HFFc6 (cell line): ENCODE results near the gene MAK. TPM values are rescaled to one million over a fixed set of nuclear protein-coding genes. Genes with fewer than 3 reads are reported as not detected.
"Not testable (repeated sequence)": the region's sequence is repeated elsewhere in the genome, so short reads cannot be mapped to it uniquely, and the experiment has no call there.

Source experiments
- DNase-seq: peaks from one replicate; pipeline ENCODE4 v3.0.0-alpha.2; 2018
- H3K27ac Mint-ChIP-seq: 2 replicates; pipeline ENCODE4 v1.8.0; 2020; ENCODE audit warnings: mild to moderate bottlenecking, mixed read lengths
- H3K27me3 Mint-ChIP-seq: 2 replicates; pipeline ENCODE4 v1.8.0; 2021; ENCODE audit warnings: mild to moderate bottlenecking, moderate library complexity, mixed read lengths; ENCODE audit not compliant: insufficient read depth
- H3K36me3 Mint-ChIP-seq: 2 replicates; pipeline ENCODE4 v1.8.0; 2021; ENCODE audit warnings: low read depth, mixed read lengths
- H3K4me1 Mint-ChIP-seq: 2 replicates; pipeline ENCODE4 v1.8.0; 2020; ENCODE audit warnings: low read depth, mixed read lengths
- H3K4me3 Mint-ChIP-seq: 2 replicates; pipeline ENCODE4 v1.8.0; 2020; ENCODE audit warnings: mild to moderate bottlenecking, moderate library complexity, mixed read lengths
- H3K9me3 Mint-ChIP-seq: 2 replicates; pipeline ENCODE4 v1.8.0; 2020; ENCODE audit warnings: mild to moderate bottlenecking, mixed read lengths
- CTCF ChIP-seq: fragments of 200-600 bp; sonication (generic); IDR thresholded peaks from 2 replicates; pipeline ENCODE4 v1.5.0; 2021; ENCODE audit warnings: antibody characterized with exemption, mild to moderate bottlenecking
- long read RNA-seq: library from polyadenylated mRNA; unstranded; transcript quantifications from one replicate; pipeline ENCODE4 v2.0.0, GENCODE V29; 2019
- total RNA-seq, 6 experiments: library from RNA; stranded (reverse); fragmentation: NEBNext Ultra II Directional; extraction: Animal tissue kit (Norgen Biotek cat#: 25700); gene quantifications; 2 replicates in 1 of 6; 3 replicates in 5 of 6; pipeline ENCODE4 v1.2.3, GENCODE V29; 2021

MAK gene, protein sequence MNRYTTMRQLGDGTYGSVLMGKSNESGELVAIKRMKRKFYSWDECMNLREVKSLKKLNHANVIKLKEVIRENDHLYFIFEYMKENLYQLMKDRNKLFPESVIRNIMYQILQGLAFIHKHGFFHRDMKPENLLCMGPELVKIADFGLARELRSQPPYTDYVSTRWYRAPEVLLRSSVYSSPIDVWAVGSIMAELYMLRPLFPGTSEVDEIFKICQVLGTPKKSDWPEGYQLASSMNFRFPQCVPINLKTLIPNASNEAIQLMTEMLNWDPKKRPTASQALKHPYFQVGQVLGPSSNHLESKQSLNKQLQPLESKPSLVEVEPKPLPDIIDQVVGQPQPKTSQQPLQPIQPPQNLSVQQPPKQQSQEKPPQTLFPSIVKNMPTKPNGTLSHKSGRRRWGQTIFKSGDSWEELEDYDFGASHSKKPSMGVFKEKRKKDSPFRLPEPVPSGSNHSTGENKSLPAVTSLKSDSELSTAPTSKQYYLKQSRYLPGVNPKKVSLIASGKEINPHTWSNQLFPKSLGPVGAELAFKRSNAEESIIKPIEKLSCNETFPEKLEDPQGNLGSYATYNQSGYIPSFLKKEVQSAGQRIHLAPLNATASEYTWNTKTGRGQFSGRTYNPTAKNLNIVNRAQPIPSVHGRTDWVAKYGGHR
- not detected for total RNA-seq
- long read RNA-seq, partial matches to known transcripts: 0 of 1 reads
- long read RNA-seq, other reads (novel, unspliced or antisense): 1 of 1 reads

- H3K9me3 Mint-ChIP-seq: no peaks in the 10 kb centered on the region
- no peak within 1 kb of the TSS for H3K27ac Mint-ChIP-seq
- no peaks in the 10 kb centered on the region for H3K36me3 Mint-ChIP-seq
- H3K4me3 Mint-ChIP-seq: peak within 1 kb of the TSS; percentile 77
- H3K27me3 Mint-ChIP-seq: peaks cover 26% of the 10 kb centered on the region
- H3K4me1 Mint-ChIP-seq: peaks cover 10% of the 10 kb centered on the region
- TF ChIP-seq CTCF: no peak
- DNase-seq: peak; percentile 47
Observed at GRCh38 chr6:10837995-10838793, at the start of gene MAK. MAK (minus strand) TSS chr6:10838539; CDS start chr6:10830648, 7,891 bp downstream.

DNA sequence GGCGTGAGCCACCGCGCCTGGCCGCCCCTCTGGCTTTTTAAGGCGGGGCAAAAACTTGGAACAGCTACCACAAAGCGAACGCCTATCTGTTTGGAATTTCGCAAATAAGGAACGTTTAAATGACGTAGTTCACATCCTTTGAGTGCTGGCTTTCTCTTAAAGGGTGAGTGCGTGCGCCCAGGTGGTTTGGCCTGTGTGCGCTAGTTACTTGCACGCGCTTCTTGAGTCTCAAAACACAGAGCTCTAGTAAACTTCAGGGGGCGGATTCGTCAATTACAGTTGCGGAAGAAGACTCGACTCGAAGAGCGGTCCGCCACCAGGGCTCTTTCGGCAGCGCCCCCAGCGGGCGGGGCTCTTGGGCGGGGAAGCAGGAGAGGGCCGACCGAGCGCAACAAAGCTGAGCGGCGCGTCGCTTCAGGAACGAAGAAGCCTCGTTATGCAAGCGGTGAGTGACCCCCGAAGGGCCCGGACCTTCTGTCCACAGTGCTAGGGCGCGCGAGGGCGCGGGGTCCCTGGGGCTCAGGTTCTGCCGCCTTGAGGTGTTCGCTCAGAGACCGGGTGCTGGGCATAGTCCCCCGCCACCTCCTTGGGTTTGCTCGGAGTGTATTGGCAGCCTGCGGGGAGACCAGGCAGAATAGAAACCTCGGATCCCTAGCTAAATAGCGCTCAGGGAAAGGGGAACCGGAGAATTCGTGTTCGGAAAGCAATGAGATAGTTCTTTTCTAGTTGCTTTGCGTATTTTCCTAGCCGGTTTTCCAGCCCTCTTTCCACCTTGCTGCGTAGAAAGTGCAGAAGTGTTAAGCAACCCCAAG lies 48.6 kb upstream of the MAK start, which contains the start of gene SYCP2L:
SYCP2L (plus strand) TSS at position 362 of the 812 bp plus-strand sequence; CDS start at position 437, 75 bp downstream.
- no peaks in the 10 kb centered on the region; the same call in 1 of the 2 replicates for H3K9me3 Mint-ChIP-seq
- no peak for TF ChIP-seq CTCF
- peak within 1 kb of the TSS; percentile 84 for H3K4me3 Mint-ChIP-seq
- no peak for DNase-seq
- H3K4me1 Mint-ChIP-seq: no peaks in the 10 kb centered on the region
- H3K27ac Mint-ChIP-seq: no peak within 1 kb of the TSS; the same call in 1 of the 2 replicates
- peaks cover 23% of the 10 kb centered on the region for H3K27me3 Mint-ChIP-seq
- H3K36me3 Mint-ChIP-seq: no peaks in the 10 kb centered on the region

GRCh38 chr6:10886365-10886690 lies 48.0 kb upstream of the MAK start:
- H3K4me1 Mint-ChIP-seq, H3K36me3 Mint-ChIP-seq, DNase-seq, H3K9me3 Mint-ChIP-seq, H3K27ac Mint-ChIP-seq: not testable (repeated sequence)
- peak overlapping the region; percentile 84; the same call in 1 of the 2 replicates for H3K4me3 Mint-ChIP-seq
- peaks cover 23% of the 10 kb centered on the region for H3K27me3 Mint-ChIP-seq

DNA sequence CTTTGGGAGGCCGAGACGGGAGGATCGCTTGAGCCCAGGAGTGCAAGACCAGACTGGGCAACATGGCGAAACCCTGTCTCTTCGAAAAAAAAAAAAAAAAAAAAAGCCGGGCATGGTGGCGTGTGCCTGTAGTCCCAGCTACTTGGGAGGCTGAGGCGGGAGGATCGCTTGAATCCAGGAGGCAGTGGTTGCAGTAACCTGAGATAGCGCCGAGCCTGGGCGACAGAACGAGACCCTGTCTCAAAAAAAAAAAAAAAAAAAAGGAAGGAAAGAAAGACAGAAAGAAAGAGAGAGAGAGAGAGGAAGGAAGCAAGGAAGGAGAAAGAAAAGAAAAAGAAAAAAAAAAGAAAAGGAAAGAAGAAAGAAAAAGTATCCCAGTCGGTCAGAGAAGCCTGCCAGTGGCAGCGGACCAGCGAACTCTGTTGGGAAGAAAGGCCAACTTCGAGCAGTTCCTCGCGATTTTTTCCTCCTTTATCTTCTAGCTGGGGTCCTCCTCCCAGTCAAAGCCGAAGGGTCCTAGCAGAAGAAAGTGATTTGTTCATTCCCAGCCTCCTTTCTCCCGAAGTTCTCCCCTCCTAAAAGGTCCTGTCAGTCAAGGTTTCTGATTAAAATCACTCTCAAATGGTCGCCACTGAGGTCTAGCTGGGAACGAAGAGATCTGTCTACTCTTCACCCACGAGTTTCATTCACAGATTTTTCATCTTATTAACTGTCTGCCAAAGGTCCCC lies 46.1 kb upstream of the MAK start:
- Mint-ChIP-seq H3K4me3 (no peak overlapping the region), H3K9me3 (no peaks in the 10 kb centered on the region; the same call in 1 of the 2 replicates), H3K36me3 (no peaks in the 10 kb centered on the region), H3K27ac (no peak overlapping the region), H3K4me1 (no peaks in the 10 kb centered on the region), H3K27me3 (peaks cover 25% of the 10 kb centered on the region)
- TF ChIP-seq CTCF: no peak
- DNase-seq: no peak
